A673 (cell line): ENCODE measurements around the gene CEP57L1. TPM values are rescaled to one million over a fixed set of nuclear protein-coding genes. Genes with fewer than 3 reads are reported as not detected.

Experiments used
- BruUV-seq: library from RNA; stranded (reverse); fragments of 400-500 nt; replicated peaks from 2 replicates; lab custom pipeline; 2021; lab: Mats Ljungman, UMichigan
- CTCF ChIA-PET: fragments of 300-600 bp; sonication (Branson Sonifier 250); formaldehyde crosslinking; loops from one replicate; lab custom pipeline; 2022; ENCODE audit warnings: antibody characterized with exemption; lab: Charles Lee
- POLR2A ChIA-PET: fragments of 300-600 bp; sonication (Branson Sonifier 250); formaldehyde crosslinking; loops from one replicate; lab custom pipeline; 2022; ENCODE audit warnings: antibody characterized with exemption; ENCODE audit not compliant: low non-redundant PET; lab: Charles Lee
- DNase-seq: peaks from one replicate; pipeline ENCODE4 v3.0.0-alpha.2; 2015; ENCODE audit warnings: low spot score
- H3K27ac ChIP-seq: fragments of 200-600 bp; sonication (generic); 2 replicates; pipeline ENCODE4 v1.5.1; 2016; ENCODE audit warnings: mixed run types, low read depth, mild to moderate bottlenecking, mixed read lengths, antibody characterized with exemption, low read length; ENCODE audit not compliant: poor library complexity, severe bottlenecking
- H3K27me3 ChIP-seq: fragments of 200-600 bp; sonication (generic); replicated peaks from 2 replicates; pipeline ENCODE4 v1.6.1; 2017; ENCODE audit warnings: mixed run types, low read depth, mild to moderate bottlenecking, mixed read lengths, antibody characterized with exemption, low read length; ENCODE audit not compliant: insufficient read depth, poor library complexity
- H3K36me3 ChIP-seq: fragments of 200-600 bp; sonication (generic); 2 replicates; pipeline ENCODE4 v1.6.1; 2016; ENCODE audit warnings: mixed run types, mild to moderate bottlenecking, mixed read lengths, antibody characterized with exemption, low read length; ENCODE audit not compliant: insufficient read depth, poor library complexity, severe bottlenecking
- H3K4me1 ChIP-seq: fragments of 200-600 bp; sonication (generic); 2 replicates; pipeline ENCODE4 v1.6.1; 2017; ENCODE audit warnings: mixed run types, mild to moderate bottlenecking, mixed read lengths, antibody characterized with exemption, low read length; ENCODE audit not compliant: insufficient read depth, poor library complexity, severe bottlenecking
- H3K4me3 ChIP-seq: fragments of 200-600 bp; sonication (generic); 2 replicates; pipeline ENCODE4 v1.5.1; 2016; ENCODE audit warnings: low read depth, mixed run types, mild to moderate bottlenecking, mixed read lengths, low read length; ENCODE audit not compliant: poor library complexity, severe bottlenecking
- H3K9me3 ChIP-seq: fragments of 200-600 bp; sonication (generic); 2 replicates; pipeline ENCODE4 v1.6.1; 2016; ENCODE audit warnings: mixed run types, low read depth, mild to moderate bottlenecking, mixed read lengths, antibody characterized with exemption, low read length; ENCODE audit not compliant: poor library complexity, severe bottlenecking
- CTCF ChIP-seq: fragments of 300-800, 200-600 bp; sonication (generic); conservative IDR thresholded peaks from 2 replicates; pipeline ENCODE4 v1.5.1; 2017; ENCODE audit warnings: low read depth, mild to moderate bottlenecking, antibody characterized with exemption, low read length, moderate library complexity, mixed read lengths
- EZH2 ChIP-seq: fragments of 200-600 bp; sonication (generic); IDR thresholded peaks from 2 replicates; pipeline ENCODE4 v1.6.1; 2017; ENCODE audit warnings: borderline replicate concordance, low read depth, mild to moderate bottlenecking, mixed read lengths, antibody characterized with exemption, low read length; ENCODE audit not compliant: poor library complexity, severe bottlenecking
- intact Hi-C: fragments of 100-400 bp; cut with micrococcal nuclease; formaldehyde crosslinking; loops from one replicate; pipeline ENCODE4 v1.10.0; 2022; ENCODE audit not compliant: unreplicated experiment
- total RNA-seq: library from RNA; stranded (reverse); gene quantifications from 2 replicates; pipeline ENCODE4 v1.2.3, GENCODE V29; 2021

CEP57L1 gene
- total RNA-seq, 1 experiment from 2014 or later = 25.7 TPM

- TF ChIP-seq CTCF (no peak), EZH2 (no peak)
- no peaks in the 10 kb centered on the region for H3K27me3 ChIP-seq
- DNase-seq = no peak
- intact Hi-C loops = no loop called here
- BruUV-seq = no TSS peak
- H3K4me3 ChIP-seq = no peak overlapping the region
- H3K36me3 ChIP-seq = no peaks in the 10 kb centered on the region
- H3K27ac ChIP-seq = no peak overlapping the region
- H3K9me3 ChIP-seq = no peaks in the 10 kb centered on the region
- H3K4me1 ChIP-seq = peaks cover 4% of the 10 kb centered on the region
- ChIA-PET CTCF (no interaction called here), POLR2A (no interaction called here)
These were observed 26.1 kb downstream of the CEP57L1 start for GRCh38 chr6:109121411-109121810.

GRCh38 chr6:109124219-109124618 is 28.9 kb downstream of the CEP57L1 start:
- no peaks in the 10 kb centered on the region for H3K36me3 ChIP-seq
- intact Hi-C loops = no loop called here
- no peaks in the 10 kb centered on the region for H3K27me3 ChIP-seq
- no peak for DNase-seq
- TF ChIP-seq EZH2 = no peak
- no peak for TF ChIP-seq CTCF
- ChIA-PET CTCF (no interaction called here), POLR2A (no interaction called here)
- H3K9me3 ChIP-seq = no peaks in the 10 kb centered on the region
- peaks cover 4% of the 10 kb centered on the region for H3K4me1 ChIP-seq
- H3K27ac ChIP-seq = no peak overlapping the region
- BruUV-seq = no TSS peak
- H3K4me3 ChIP-seq = no peak overlapping the region

GRCh38 chr6:109125504-109125903 is 30.2 kb downstream of the CEP57L1 start:
- TF ChIP-seq CTCF (no peak), EZH2 (no peak)
- H3K27ac ChIP-seq = no peak overlapping the region
- ChIA-PET POLR2A (no interaction called here), CTCF (no interaction called here)
- H3K27me3 ChIP-seq = no peaks in the 10 kb centered on the region
- intact Hi-C loops = no loop called here
- no peaks in the 10 kb centered on the region for H3K36me3 ChIP-seq
- no peaks in the 10 kb centered on the region for H3K9me3 ChIP-seq
- H3K4me3 ChIP-seq = no peak overlapping the region
- BruUV-seq = no TSS peak
- DNase-seq = no peak
- no peaks in the 10 kb centered on the region for H3K4me1 ChIP-seq
